Measurements from ENCODE around the gene WTAP. TPM values are rescaled to one million over a fixed set of nuclear protein-coding genes. Genes with fewer than 3 reads are reported as not detected.

The WTAP gene
- total and polyA plus RNA-seq, 2 of the 4 experiments (the other 2 are of a cell fraction) = 30.2 to 92.3 TPM

GRCh38 chr6:159687341-159687740 lies 40.0 kb upstream of the WTAP start:
- TF ChIP-seq MAZ (IDR thresholded peaks at IDR 0.05; ENCODE audit: borderline replicate concordance, low read depth, low read length) = no peak
- no peak for TF ChIP-seq CTCF (conservative IDR thresholded peaks at IDR 0.05; ENCODE audit: low read depth, low read length)
- TF ChIP-seq NFE2L2 (IDR thresholded peaks at IDR 0.05; ENCODE audit: low read depth, low read length) = no peak
- no peak for TF ChIP-seq MAFK (IDR thresholded peaks at IDR 0.05; ENCODE audit: low read depth, low read length)
- no peak for TF ChIP-seq RAD21 (IDR thresholded peaks at IDR 0.05; ENCODE audit: low read length)
- no peak for TF ChIP-seq USF2 (IDR thresholded peaks at IDR 0.05; ENCODE audit: low read depth, low read length)
- TF ChIP-seq CHD1 (IDR thresholded peaks at IDR 0.05; ENCODE audit: low read depth, low read length) = no peak
- no peak overlapping the region for H3K9ac ChIP-seq (ENCODE audit: low read depth, low read length)
- DNase-seq (no peak), ATAC-seq (ENCODE audit: low read depth) (no peak)
- intact Hi-C loops (cut with micrococcal nuclease) (no loop called here), in situ Hi-C loops (cut with MboI; ENCODE audit: low sequenced_read_pairs) (loop anchor here (25.0 kb wide), 1 partner anchor 275 kb away; the partner anchor contains the start of gene IGF2R), dilution Hi-C loops (cut with HindIII; ENCODE audit: low sequenced_read_pairs, unreplicated experiment) (no loop called here)
- H3K36me3 ChIP-seq (ENCODE audit: control insufficient read depth, insufficient read depth, low read length) = peaks cover 53% of the 10 kb centered on the region
- H3K27me3 ChIP-seq (ENCODE audit: control insufficient read depth, insufficient read depth, low read length) = no peaks in the 10 kb centered on the region
- no peak overlapping the region for H2AK5ac ChIP-seq (ENCODE audit: low read depth, low read length)
- 100% methylated on average over 4 of the region's 9 CpGs; no CpG with 5 or more reads in 1 of the 2 experiments for WGBS, 2 experiments (ENCODE audit: extremely low coverage in 2 of 2, insufficient read length in 1 of 2)
- H2BK5ac ChIP-seq (ENCODE audit: low read depth, low read length, poor library complexity, severe bottlenecking) = no peak overlapping the region
- no peak overlapping the region for H3K4me3 ChIP-seq (ENCODE audit: insufficient read depth, low read depth, low read length)
- no peak overlapping the region for H2BK15ac ChIP-seq (ENCODE audit: low read depth, low read length)
- H2BK20ac ChIP-seq (ENCODE audit: low read depth, low read length) = no peak overlapping the region
- H3K27ac ChIP-seq (ENCODE audit: insufficient read depth, low read length) = no peak overlapping the region
- no peaks in the 10 kb centered on the region for H3K9me3 ChIP-seq (ENCODE audit: control insufficient read depth, insufficient read depth, low read length)
- no peak overlapping the region for H3K4ac ChIP-seq (ENCODE audit: low read depth, low read length)
- H2AK9ac ChIP-seq (replicated peaks; ENCODE audit: low read depth, low read length, poor library complexity) = no peak overlapping the region
- H3K4me1 ChIP-seq (ENCODE audit: control insufficient read depth, insufficient read depth, low read length) = peaks cover 12% of the 10 kb centered on the region
- H3K56ac ChIP-seq (ENCODE audit: extremely low read depth, insufficient read depth, low read length) = no peak overlapping the region
- H2BK120ac ChIP-seq (ENCODE audit: low read depth, low read length) = no peak overlapping the region
- H4K20me1 ChIP-seq (ENCODE audit: insufficient read depth, low read length) = peaks cover 7% of the 10 kb centered on the region
- no peak overlapping the region for H3K18ac ChIP-seq (ENCODE audit: low read depth, low read length)
- H3K9me1 ChIP-seq (ENCODE audit: insufficient read depth, low read length) = peaks cover 4% of the 10 kb centered on the region; the same call in 1 of the 2 replicates
- H4K5ac ChIP-seq (ENCODE audit: low read depth, low read length) = no peak overlapping the region
- H4K91ac ChIP-seq (ENCODE audit: insufficient read depth, low read depth, low read length) = no peak overlapping the region
- no peak overlapping the region; the same call in 1 of the 2 replicates for H3K4me2 ChIP-seq (ENCODE audit: low read depth, low read length)
- no peak overlapping the region for H2AFZ ChIP-seq (replicated peaks; ENCODE audit: low read length, poor library complexity)
- ChIA-PET POLR2A (ENCODE audit: unreplicated experiment) (no interaction called here), CTCF (no interaction called here)
- BruUV-seq (replicated peaks) = no TSS peak
- H4K8ac ChIP-seq (ENCODE audit: low read depth in 2 of 2, low read length in 2 of 2) = no peak overlapping the region
- peaks cover 18 to 51% of the 10 kb centered on the region in 2 experiments for H3K79me1 ChIP-seq (ENCODE audit: low read depth in 1 of 2, low read length in 2 of 2)
- H3K23ac ChIP-seq (ENCODE audit: low read depth, low read length) = no peak overlapping the region
- H3K14ac ChIP-seq (replicated peaks; ENCODE audit: low read depth, low read length) = no peak overlapping the region
